CD4-positive, alpha-beta T cell treated with Interferon gamma for 1 hour (primary cell): ENCODE results near the gene TTC12.

ENCODE experiments used
- DNase-seq: peaks from one replicate; pipeline ENCODE4 v3.0.0-alpha.2; 2020

Gene TTC12

GRCh38 chr11:113408206-113408605, 93.8 kb downstream of the TTC12 start:
- no peak for DNase-seq

- no peak for DNase-seq
Measured at GRCh38 chr11:113408887-113409286, 94.5 kb downstream of the TTC12 start.

GRCh38 chr11:113409526-113409925, 95.1 kb downstream of the TTC12 start:
- no peak for DNase-seq

GRCh38 chr11:113410414-113411135, 96.2 kb downstream of the TTC12 start:
- DNase-seq = no peak

GRCh38 chr11:113411536-113411935, 97.2 kb downstream of the TTC12 start:
- no peak for DNase-seq

GRCh38 chr11:113412675-113413074, 98.3 kb downstream of the TTC12 start:
- DNase-seq = no peak

GRCh38 chr11:113415343-113415742, 101.0 kb downstream of the TTC12 start:
- no peak for DNase-seq
